DND-41 (cell line): ENCODE results near the gene C1orf210.

Source experiments
- ATAC-seq: fragments of 200-7000 bp; cut with Tn5 transposase; 3 replicates; pipeline ENCODE4 v1.9.1; 2021; ENCODE audit warnings: low read depth; ENCODE audit not compliant: insufficient read depth
- DNase-seq: peaks from one replicate; pipeline ENCODE4 v3.0.0-alpha.2; 2020
- H2AFZ ChIP-seq: 2 replicates; pipeline ENCODE4 v1.6.0; 2012; ENCODE audit warnings: low read depth, low read length
- H3K27ac ChIP-seq: 2 replicates; pipeline ENCODE4 v1.5.1; 2012; ENCODE audit warnings: low read length, inconsistent platforms
- H3K27me3 ChIP-seq: fragments of 200-600 bp; sonication (generic); 2 replicates; pipeline ENCODE4 v1.6.0; 2012; ENCODE audit warnings: low read length, mild to moderate bottlenecking, inconsistent platforms; ENCODE audit not compliant: insufficient read depth, poor library complexity
- H3K36me3 ChIP-seq: 2 replicates; pipeline ENCODE4 v1.5.1; 2012; ENCODE audit warnings: low read length, inconsistent platforms; ENCODE audit not compliant: insufficient read depth
- H3K4me1 ChIP-seq: 2 replicates; pipeline ENCODE4 v1.5.1; 2012; ENCODE audit warnings: mild to moderate bottlenecking, low read length; ENCODE audit not compliant: insufficient read depth
- H3K4me2 ChIP-seq: 2 replicates; pipeline ENCODE4 v1.6.0; 2012; ENCODE audit warnings: mild to moderate bottlenecking, moderate library complexity, low read length, inconsistent platforms; ENCODE audit not compliant: insufficient read depth
- H3K4me3 ChIP-seq, 2 experiments: fragments of 200-600 bp in 1 of 2; shearing (Covaris generic) in 1 of 2; 2 replicates each; pipeline ENCODE4 v1.5.1; 2012 to 2016; ENCODE audit warnings: inconsistent platforms in 2 of 2, low read length in 2 of 2, mild to moderate bottlenecking in 2 of 2, low read depth in 1 of 2, moderate library complexity in 1 of 2
- H3K79me2 ChIP-seq: 2 replicates; pipeline ENCODE4 v1.6.0; 2012; ENCODE audit warnings: low read length, inconsistent platforms; ENCODE audit not compliant: insufficient read depth
- H3K9ac ChIP-seq: 2 replicates; pipeline ENCODE4 v1.6.0; 2012; ENCODE audit warnings: low read depth, mild to moderate bottlenecking, inconsistent platforms, low read length, moderate library complexity
- H3K9me3 ChIP-seq: 2 replicates; pipeline ENCODE4 v1.5.1; 2012; ENCODE audit warnings: low read length, moderate library complexity, mild to moderate bottlenecking, inconsistent platforms; ENCODE audit not compliant: insufficient read depth, severe bottlenecking
- H4K20me1 ChIP-seq: 2 replicates; pipeline ENCODE4 v1.6.0; 2012; ENCODE audit warnings: low read length; ENCODE audit not compliant: insufficient read depth
- CTCF ChIP-seq: IDR thresholded peaks from 2 replicates; pipeline ENCODE4 v1.5.1; 2012; ENCODE audit warnings: borderline replicate concordance, low read length, moderate library complexity, mild to moderate bottlenecking; ENCODE audit not compliant: poor library complexity, severe bottlenecking; ENCODE audit errors: extremely low read depth
- EZH2 ChIP-seq: IDR thresholded peaks from 3 replicates; pipeline ENCODE4 v1.6.1; 2012; ENCODE audit warnings: borderline replicate concordance, low read depth, mild to moderate bottlenecking, moderate library complexity, low read length, inconsistent platforms; ENCODE audit not compliant: severe bottlenecking

The C1orf210 gene

GRCh38 chr1:43314233-43314632 lies 28.9 kb upstream of the C1orf210 start:
- H3K27me3 ChIP-seq, result no peaks in the 10 kb centered on the region
- H3K27ac ChIP-seq, result no peak overlapping the region
- ATAC-seq, result no peak
- no peak overlapping the region for H2AFZ ChIP-seq
- DNase-seq, result no peak
- no peak overlapping the region for H3K4me3 ChIP-seq
- H3K9ac ChIP-seq, result no peak overlapping the region
- no peak for TF ChIP-seq CTCF
- no peak for TF ChIP-seq EZH2
- no peaks in the 10 kb centered on the region for H3K36me3 ChIP-seq
- H3K4me2 ChIP-seq, result no peak overlapping the region
- H3K4me1 ChIP-seq, result no peaks in the 10 kb centered on the region
- no peaks in the 10 kb centered on the region for H3K9me3 ChIP-seq
- no peaks in the 10 kb centered on the region for H3K79me2 ChIP-seq
- H4K20me1 ChIP-seq, result no peaks in the 10 kb centered on the region

- ATAC-seq, result no peak
- DNase-seq, result no peak
- Histone ChIP-seq H3K79me2 (no peaks in the 10 kb centered on the region), H3K4me1 (no peaks in the 10 kb centered on the region), H3K4me3 (no peak overlapping the region), H3K9me3 (no peaks in the 10 kb centered on the region), H3K27ac (no peak overlapping the region), H3K27me3 (no peaks in the 10 kb centered on the region), H3K9ac (no peak overlapping the region), H3K4me2 (no peak overlapping the region), H2AFZ (no peak overlapping the region), H3K36me3 (no peaks in the 10 kb centered on the region), H4K20me1 (no peaks in the 10 kb centered on the region)
- TF ChIP-seq CTCF, result no peak
- TF ChIP-seq EZH2, result no peak
Measured at GRCh38 chr1:43313771-43314170, 28.4 kb upstream of the C1orf210 start.

GRCh38 chr1:43312663-43313515 lies 27.5 kb upstream of the C1orf210 start:
- H2AFZ ChIP-seq, result no peak overlapping the region
- H4K20me1 ChIP-seq, result no peaks in the 10 kb centered on the region
- no peaks in the 10 kb centered on the region for H3K79me2 ChIP-seq
- no peak overlapping the region for H3K4me3 ChIP-seq
- TF ChIP-seq EZH2 (no peak), CTCF (no peak)
- H3K36me3 ChIP-seq, result no peaks in the 10 kb centered on the region
- H3K27ac ChIP-seq, result no peak overlapping the region
- H3K4me1 ChIP-seq, result no peaks in the 10 kb centered on the region
- DNase-seq (no peak), ATAC-seq (no peak)
- no peak overlapping the region for H3K9ac ChIP-seq
- H3K4me2 ChIP-seq, result no peak overlapping the region
- H3K27me3 ChIP-seq, result no peaks in the 10 kb centered on the region
- no peaks in the 10 kb centered on the region for H3K9me3 ChIP-seq

GRCh38 chr1:43312212-43312623 lies 26.8 kb upstream of the C1orf210 start:
- H3K4me1 ChIP-seq, result no peaks in the 10 kb centered on the region
- H3K9me3 ChIP-seq, result no peaks in the 10 kb centered on the region
- TF ChIP-seq CTCF (no peak), EZH2 (no peak)
- H3K27me3 ChIP-seq, result no peaks in the 10 kb centered on the region
- H3K4me3 ChIP-seq, result no peak overlapping the region
- H3K79me2 ChIP-seq, result no peaks in the 10 kb centered on the region
- no peaks in the 10 kb centered on the region for H4K20me1 ChIP-seq
- ATAC-seq (no peak), DNase-seq (no peak)
- no peak overlapping the region for H2AFZ ChIP-seq
- H3K4me2 ChIP-seq, result no peak overlapping the region
- H3K36me3 ChIP-seq, result no peaks in the 10 kb centered on the region
- no peak overlapping the region for H3K27ac ChIP-seq
- H3K9ac ChIP-seq, result no peak overlapping the region
